HepG2 (cell line): ENCODE data around the gene HSPA14. TPM values are rescaled to one million over a fixed set of nuclear protein-coding genes. Genes with fewer than 3 reads are reported as not detected.

Experiments used
- ATAC-seq: fragments of 200-7000 bp; cut with Tn5 transposase; 3 replicates; pipeline ENCODE4 v1.9.1; 2020; ENCODE audit warnings: mild to moderate bottlenecking, moderate library complexity
- BruUV-seq: library from RNA; stranded (reverse); fragments of 400-500 nt; replicated peaks from 2 replicates; lab custom pipeline; 2021; lab: Mats Ljungman, UMichigan
- CTCF ChIA-PET: fragments of 300-600 bp; formaldehyde crosslinking; extraction: SDS; loops from one replicate; lab custom pipeline; 2021; ENCODE audit warnings: low total read pairs, inconsistent platforms, low intra/inter-chr PET ratio; lab: Yijun Ruan, JAX
- POLR2A ChIA-PET: fragments of 350-600 bp; sonication (Branson Sonifier 250); formaldehyde crosslinking; loops from one replicate; lab custom pipeline; 2020; ENCODE audit warnings: antibody characterized with exemption, inconsistent platforms; lab: Yijun Ruan, JAX
- DNase-seq: peaks from one replicate; pipeline ENCODE4 v3.0.0-alpha.2; 2015; ENCODE audit warnings: low spot score
- FAIRE-seq: peaks from 3 replicates; lab custom pipeline; 2011; peaks lifted over from hg19 to GRCh38; lab: Jason Lieb, UNC
- H2AFZ ChIP-seq: one replicate; pipeline ENCODE4 v1.6.1; 2011; ENCODE audit warnings: low read length, inconsistent platforms
- H3K27ac ChIP-seq: fragments of 300-600 bp; 3 replicates; pipeline ENCODE4 v1.8.0; 2011; ENCODE audit warnings: mixed run types, mild to moderate bottlenecking, mixed read lengths, low read length, inconsistent platforms; ENCODE audit not compliant: insufficient read depth; ENCODE audit errors: extremely low read length
- H3K27me3 ChIP-seq, 2 experiments: fragments of 200-600 bp in 1 of 2; 2 replicates in 1 of 2; 3 replicates in 1 of 2; pipeline versions ENCODE4 v1.6.0 to v1.8.0; 2011; ENCODE audit warnings: low read length in 2 of 2, mild to moderate bottlenecking in 2 of 2, moderate library complexity in 2 of 2, inconsistent platforms in 1 of 2; ENCODE audit not compliant: insufficient read depth in 2 of 2, control insufficient read depth in 1 of 2
- H3K36me3 ChIP-seq, 2 experiments: fragments of 200-600 bp in 1 of 2; replicated peaks in 1 of 2; 2 replicates in 1 of 2; 3 replicates in 1 of 2; pipeline versions ENCODE4 v1.5.1 to v1.8.0; 2011; ENCODE audit warnings: low read length in 2 of 2, inconsistent platforms in 1 of 2; ENCODE audit not compliant: insufficient read depth in 2 of 2, control insufficient read depth in 1 of 2
- H3K4me1 ChIP-seq: 2 replicates; pipeline ENCODE4 v1.5.1; 2012; ENCODE audit warnings: low read length, inconsistent platforms; ENCODE audit not compliant: insufficient read depth
- H3K4me2 ChIP-seq: 2 replicates; pipeline ENCODE4 v1.6.0; 2011; ENCODE audit warnings: low read depth, low read length, inconsistent platforms
- H3K4me3 ChIP-seq, 3 experiments: fragments of 200-600 bp in 1 of 3; sonication (generic), shearing (Covaris generic) in 1 of 3; replicated peaks in 1 of 3; 2 replicates each; pipeline ENCODE4 v1.5.1; 2011 to 2016; ENCODE audit warnings: low read length in 3 of 3, inconsistent platforms in 2 of 3, low read depth in 2 of 3, mild to moderate bottlenecking in 2 of 3, control low read depth in 1 of 3, mixed read lengths in 1 of 3; ENCODE audit not compliant: insufficient read depth in 1 of 3
- H3K79me2 ChIP-seq: one replicate; pipeline ENCODE4 v1.6.1; 2011; ENCODE audit warnings: low read length, inconsistent platforms; ENCODE audit not compliant: insufficient read depth
- H3K9ac ChIP-seq: 2 replicates; pipeline ENCODE4 v1.6.0; 2011; ENCODE audit warnings: mild to moderate bottlenecking, low read depth, low read length, inconsistent platforms; ENCODE audit not compliant: insufficient read depth
- H3K9me3 ChIP-seq: 2 replicates; pipeline ENCODE4 v1.5.1; 2012; ENCODE audit warnings: mild to moderate bottlenecking, low read length
- H4K20me1 ChIP-seq: 2 replicates; pipeline ENCODE4 v1.6.0; 2011; ENCODE audit warnings: inconsistent platforms, mild to moderate bottlenecking, low read length, moderate library complexity; ENCODE audit not compliant: insufficient read depth
- JARID2 ChIP-seq: sonication (generic); formaldehyde crosslinking; IDR thresholded peaks from 2 replicates; pipeline ENCODE4 v1.8.1; 2023; ENCODE audit warnings: missing genetic modification reagents, inconsistent platforms; ENCODE audit not compliant: insufficient replicate concordance
- PAF1 ChIP-seq: IDR thresholded peaks from 2 replicates; pipeline ENCODE4 v1.6.1; 2016; ENCODE audit warnings: missing genetic modification reagents, missing compliant biosample characterization
- POLR2A ChIP-seq, 2 experiments: IDR thresholded peaks; 2 replicates each; pipeline ENCODE4 v1.6.1; 2011; ENCODE audit warnings: low read depth in 2 of 2, low read length in 2 of 2, mild to moderate bottlenecking in 1 of 2, moderate library complexity in 1 of 2; ENCODE audit not compliant: insufficient read depth in 1 of 2
- POLR2AphosphoS5 ChIP-seq: IDR thresholded peaks from 2 replicates; pipeline ENCODE4 v1.6.1; 2012; ENCODE audit warnings: low read depth, low read length
- RBM22 ChIP-seq: fragments of 200-400 bp; formaldehyde crosslinking; optimal IDR thresholded peaks from 2 replicates; pipeline ENCODE3; 2017; ENCODE audit warnings: mild to moderate bottlenecking, low read length, moderate library complexity
- ZFP82 ChIP-seq: sonication (generic); formaldehyde crosslinking; IDR thresholded peaks from 2 replicates; pipeline ENCODE4 v1.5.1; 2020; ENCODE audit warnings: mild to moderate bottlenecking, missing genetic modification reagents, borderline replicate concordance
- ZNF446 ChIP-seq: sonication (generic); formaldehyde crosslinking; IDR thresholded peaks from 2 replicates; pipeline ENCODE4 v1.5.0; 2020; ENCODE audit warnings: mild to moderate bottlenecking, missing genetic modification reagents
- ZNF570 ChIP-seq: sonication (generic); formaldehyde crosslinking; IDR thresholded peaks from 2 replicates; pipeline ENCODE4 v1.4.0; 2020; ENCODE audit warnings: mild to moderate bottlenecking, missing genetic modification reagents, borderline replicate concordance
- WGBS: methylation state at CpG from one replicate; pipeline ENCODE4 v1.1.6; 2017; ENCODE audit warnings: low lambda C conversion rate; 5-methylcytosine and 5-hydroxymethylcytosine counted together
- in situ Hi-C: cut with HindIII; loops from 2 replicates; pipeline ENCODE4 v1.10.0; 2017; ENCODE audit warnings: low pct_unique_long_range_greater_than_20kb; ENCODE audit not compliant: extremely low pct_ligation_motif_present
- intact Hi-C: fragments of 100-400 bp; cut with micrococcal nuclease; formaldehyde crosslinking; loops from one replicate; pipeline ENCODE4 v1.10.0; 2022; ENCODE audit not compliant: unreplicated experiment
- polyA plus RNA-seq, 8 experiments: library from polyadenylated mRNA; depleted of rRNA in 3 of 8; stranded (reverse) in 7 of 8; unstranded in 1 of 8; fragments of >200 nt; fragmentation: Illumina TruSeq in 4 of 8; extraction: Trizol in 4 of 8; gene quantifications; 2 replicates each; pipeline versions ENCODE4 v1.2.1 to v1.2.3, GENCODE V29; 2011 to 2016; ENCODE audit warnings: low read depth in 4 of 8, missing spikeins in 1 of 8, mixed read lengths in 1 of 8; ENCODE audit not compliant: insufficient read depth in 1 of 8
- total RNA-seq, 5 experiments: library from RNA; depleted of rRNA; stranded (reverse); fragments of >200 nt; fragmentation: Illumina TruSeq; extraction: Trizol; gene quantifications; 2 replicates each; pipeline ENCODE4 v1.2.3, GENCODE V29; 2016; ENCODE audit warnings: low read depth in 1 of 5
- TF ChIP-seq, protein P1 (sequence below): IDR thresholded peaks from 2 replicates; pipeline ENCODE4 v1.6.1; 2018; ENCODE audit warnings: missing genetic modification reagents, mild to moderate bottlenecking, missing compliant biosample characterization

The HSPA14 gene
- total and polyA plus RNA-seq, 2 of the 13 experiments (the other 11 are each of a cell fraction or from before 2014, with no cell fraction given) = 10.7 to 29.8 TPM

DNA sequence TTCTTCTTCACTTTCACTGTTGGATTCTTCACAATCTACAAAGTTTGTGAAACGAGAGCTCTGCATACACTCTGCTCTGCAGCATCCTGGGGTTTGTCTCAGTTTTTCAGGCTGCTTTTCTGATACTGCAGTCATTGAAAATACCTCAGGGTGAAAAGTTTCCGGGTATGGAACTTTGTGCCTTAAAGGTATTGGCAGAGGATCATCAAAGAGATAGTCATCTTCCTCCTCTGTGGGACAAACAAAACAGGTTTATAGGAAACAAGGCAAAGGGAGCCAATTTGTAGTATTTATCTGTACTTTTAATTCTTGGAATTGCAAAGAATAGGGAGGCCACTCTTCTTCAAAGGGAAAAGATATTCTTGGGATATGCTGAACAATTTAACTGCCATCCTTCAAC, 71.0 kb downstream of the HSPA14 start (continued):
- TF ChIP-seq ZFP82 (CRISPR knock-in tag) (no peak), PAF1 (CRISPR knock-in tag) (no peak), JARID2 (CRISPR knock-in tag) (no peak)
- TF ChIP-seq, all 625 proteins: peak for 0

DNA sequence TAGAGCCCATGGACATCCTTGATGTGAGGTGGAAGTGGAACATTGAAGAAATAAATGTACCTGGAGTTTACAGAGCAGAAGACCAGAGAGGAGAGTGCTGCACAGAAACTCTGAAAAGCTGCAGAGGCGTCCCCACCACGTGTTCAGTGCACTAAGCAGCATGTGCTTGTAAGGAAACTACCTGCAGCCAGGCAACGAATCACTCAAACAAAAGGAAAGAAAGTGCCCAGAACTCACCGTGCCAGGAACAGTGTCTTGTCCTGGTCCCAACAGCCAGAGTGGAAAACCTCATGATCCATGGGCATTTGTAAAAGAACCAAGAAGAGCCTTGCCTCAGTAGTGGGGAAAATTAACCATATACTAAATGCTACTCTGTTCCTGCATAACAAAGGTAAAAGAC, 72.8 kb downstream of the HSPA14 start:
- H3K9me3 ChIP-seq = no peaks in the 10 kb centered on the region; the same call in 1 of the 2 replicates
- ChIA-PET CTCF (no interaction called here), POLR2A (no interaction called here)
- DNase-seq = no peak
- ATAC-seq = no peak
- no peak overlapping the region for H3K4me3 ChIP-seq
- intact Hi-C loops = no loop called here
- in situ Hi-C loops = no loop called here
- H3K79me2 ChIP-seq = no peaks in the 10 kb centered on the region
- peaks cover 4 to 47% of the 10 kb centered on the region in 2 experiments; a peak in 4 of 5 replicates for H3K36me3 ChIP-seq
- H3K9ac ChIP-seq = no peak overlapping the region
- 95% methylated on average over 4 of the region's 4 CpGs for WGBS
- no peak overlapping the region for H2AFZ ChIP-seq
- no peaks in the 10 kb centered on the region for H4K20me1 ChIP-seq
- H3K27me3 ChIP-seq = no peaks in the 10 kb centered on the region
- no peak for FAIRE-seq
- H3K4me2 ChIP-seq = no peak overlapping the region
- BruUV-seq = no TSS peak
- no peaks in the 10 kb centered on the region for H3K4me1 ChIP-seq
- no peak for TF ChIP-seq ZNF570 (CRISPR knock-in tag)
- TF ChIP-seq, protein P1, sequence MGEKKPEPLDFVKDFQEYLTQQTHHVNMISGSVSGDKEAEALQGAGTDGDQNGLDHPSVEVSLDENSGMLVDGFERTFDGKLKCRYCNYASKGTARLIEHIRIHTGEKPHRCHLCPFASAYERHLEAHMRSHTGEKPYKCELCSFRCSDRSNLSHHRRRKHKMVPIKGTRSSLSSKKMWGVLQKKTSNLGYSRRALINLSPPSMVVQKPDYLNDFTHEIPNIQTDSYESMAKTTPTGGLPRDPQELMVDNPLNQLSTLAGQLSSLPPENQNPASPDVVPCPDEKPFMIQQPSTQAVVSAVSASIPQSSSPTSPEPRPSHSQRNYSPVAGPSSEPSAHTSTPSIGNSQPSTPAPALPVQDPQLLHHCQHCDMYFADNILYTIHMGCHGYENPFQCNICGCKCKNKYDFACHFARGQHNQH (CRISPR knock-in tag) = no peak
- no peak overlapping the region for H3K27ac ChIP-seq

DNA sequence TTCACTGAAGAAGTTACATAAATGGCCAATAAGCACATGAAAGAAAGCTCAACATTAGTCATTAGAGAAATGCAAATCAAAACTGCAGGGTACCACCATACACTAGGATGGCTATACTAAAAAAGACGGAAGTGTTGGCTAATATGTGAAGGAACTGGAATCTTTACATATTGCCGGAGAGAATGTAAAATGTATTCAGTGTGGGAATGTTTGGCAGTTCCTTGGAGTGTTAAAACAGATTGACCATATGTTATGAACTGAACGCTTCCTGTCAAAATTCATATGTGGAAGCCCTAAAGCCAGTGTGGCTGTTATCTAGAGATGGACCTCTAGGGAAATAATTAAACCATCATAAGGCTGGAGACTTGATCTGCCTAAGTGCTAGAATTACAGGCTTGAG, 73.7 kb downstream of the HSPA14 start:
- ChIA-PET CTCF (no interaction called here), POLR2A (no interaction called here)
- Histone ChIP-seq H3K4me1 (no peaks in the 10 kb centered on the region), H3K36me3 (peaks cover 4 to 48% of the 10 kb centered on the region in 2 experiments; a peak in 4 of 5 replicates), H4K20me1 (no peaks in the 10 kb centered on the region), H2AFZ (no peak overlapping the region), H3K9ac (no peak overlapping the region), H3K27ac (no peak overlapping the region), H3K79me2 (no peaks in the 10 kb centered on the region), H3K9me3 (peaks cover 8% of the 10 kb centered on the region), H3K4me2 (no peak overlapping the region), H3K27me3 (no peaks in the 10 kb centered on the region), H3K4me3 (no peak overlapping the region)
- DNase-seq (no peak), ATAC-seq (no peak), FAIRE-seq (no peak)
- in situ Hi-C loops = no loop called here
- intact Hi-C loops = no loop called here
- BruUV-seq = TSS peak; percentile 15
- WGBS = 100% methylated on average over 3 of the region's 3 CpGs
- 0 out of 4 replicates have a peak, but pooled peaks of 1 of the 2 experiments have one; percentile 34 for TF ChIP-seq POLR2A (IDR thresholded peaks at IDR 0.05; ENCODE audit: insufficient read depth in 1 of 2, low read depth in 2 of 2, low read length in 2 of 2)
- 0 out of 2 replicates have a peak, but pooled peaks have one; percentile 21 for TF ChIP-seq POLR2AphosphoS5
- no peak for TF ChIP-seq ZNF446 (CRISPR knock-in tag)
- peak; percentile 28 for TF ChIP-seq RBM22
